HG03280 (cell line): Measurements from ENCODE around the gene MIB2.

Source experiments
- ATAC-seq: cut with Tn5 transposase; IDR thresholded peaks from one replicate; pipeline ENCODE4 v1.9.1; 2021; ENCODE audit warnings: mild to moderate bottlenecking, moderate library complexity; ENCODE audit not compliant: unreplicated experiment

Gene MIB2

DNA sequence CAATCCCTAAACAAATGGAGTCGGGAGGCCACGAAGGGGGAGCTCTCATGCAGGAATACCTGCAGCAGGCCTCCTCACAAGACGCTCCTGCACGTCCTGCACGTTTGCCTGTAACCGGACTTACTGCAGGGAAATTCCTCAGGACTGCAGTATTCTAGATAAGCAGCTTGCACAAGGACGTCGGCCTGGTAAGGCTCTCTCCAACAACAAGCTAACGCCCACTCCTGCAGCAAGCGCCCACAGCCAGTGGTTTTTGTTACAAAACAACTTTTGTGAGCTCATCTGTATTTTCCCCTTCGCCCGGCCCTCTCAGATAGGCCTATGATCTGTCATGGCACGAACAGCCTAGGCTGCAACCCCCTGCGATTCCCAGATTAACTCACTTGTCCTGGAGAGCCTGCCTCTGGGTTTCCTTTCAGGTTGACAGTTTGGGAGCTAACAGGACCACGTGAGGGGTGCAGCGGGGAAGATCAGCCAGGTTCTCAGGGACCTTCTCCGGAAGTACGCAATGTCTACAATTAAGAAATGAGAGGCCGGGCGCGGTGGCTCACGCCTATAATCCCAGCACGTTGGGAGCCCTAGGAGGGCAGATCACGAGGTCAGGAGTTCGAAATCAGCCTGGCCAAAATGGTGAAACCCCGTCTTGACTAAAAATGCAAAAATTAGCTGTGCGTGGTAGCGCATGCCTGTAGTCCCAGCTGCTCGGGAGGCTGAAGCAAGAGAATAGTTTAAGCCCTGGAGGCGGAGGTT, 921 bp upstream of the MIB2 start:
- ATAC-seq = no peak

- ATAC-seq = no peak
Observed at GRCh38 chr1:1614954-1615255, 395 bp upstream of the MIB2 start.

DNA sequence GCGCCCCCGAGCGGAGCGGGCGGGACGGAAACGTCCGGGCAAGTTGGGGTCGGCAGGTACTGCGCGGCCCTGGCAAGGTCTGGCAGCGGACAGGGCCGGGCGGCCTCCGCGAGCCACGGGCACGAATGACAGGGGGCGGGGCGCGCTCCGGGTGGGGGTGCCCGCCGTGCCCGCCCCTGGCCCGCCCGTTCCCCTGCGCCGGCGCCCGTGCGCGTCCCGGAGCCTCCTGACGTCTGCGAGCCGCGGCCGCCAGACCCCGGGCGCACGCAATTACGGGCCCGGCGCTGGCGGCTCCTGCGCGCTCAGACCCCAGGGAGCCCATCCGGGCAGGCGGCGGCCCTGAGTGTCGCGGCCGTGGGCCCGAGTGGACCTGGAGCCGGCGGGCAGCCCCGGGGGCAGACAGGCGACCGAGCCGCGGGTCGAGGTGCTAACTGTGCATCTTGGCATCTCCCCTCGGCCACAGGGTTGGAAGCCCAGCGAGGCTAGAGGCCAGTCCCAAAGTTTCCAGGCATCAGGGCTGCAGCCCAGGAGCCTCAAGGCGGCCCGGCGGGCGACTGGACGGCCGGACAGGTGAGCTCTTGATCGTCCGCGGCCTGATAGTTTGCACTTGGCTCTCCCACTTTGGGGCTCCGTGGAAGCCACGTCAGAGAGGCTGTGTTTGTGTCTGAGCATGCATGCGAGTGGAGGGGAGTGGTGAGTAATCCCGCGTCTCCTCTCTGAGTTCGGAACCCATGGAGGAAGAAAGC, 918 bp downstream of the MIB2 start:
- peak; percentile 22 for ATAC-seq

DNA sequence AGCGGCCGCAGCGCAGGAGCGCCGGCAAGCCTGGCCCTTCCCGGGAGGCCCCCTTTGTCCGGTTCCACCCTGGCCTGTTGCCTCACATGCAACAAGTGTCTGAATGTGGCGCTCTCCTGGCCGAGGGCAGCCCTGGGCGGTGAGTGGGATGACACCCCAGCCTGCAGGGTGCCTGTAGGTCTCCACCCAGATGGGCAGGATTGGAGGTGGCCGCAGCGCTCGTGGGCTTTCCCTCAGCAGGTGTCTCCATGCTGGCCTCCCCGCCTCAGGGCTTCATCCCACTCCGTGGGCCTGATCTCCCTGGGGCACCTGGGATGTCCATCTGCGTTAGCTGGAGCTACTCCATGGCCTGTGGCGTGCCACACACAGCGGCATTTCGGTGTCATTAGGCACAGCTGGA, 1.5 kb downstream of the MIB2 start:
- ATAC-seq = no peak

- no peak for ATAC-seq
Observed at GRCh38 chr1:1617516-1617915, 2.2 kb downstream of the MIB2 start.

- ATAC-seq = no peak
Observed at GRCh38 chr1:1617925-1618324, 2.6 kb downstream of the MIB2 start.

DNA sequence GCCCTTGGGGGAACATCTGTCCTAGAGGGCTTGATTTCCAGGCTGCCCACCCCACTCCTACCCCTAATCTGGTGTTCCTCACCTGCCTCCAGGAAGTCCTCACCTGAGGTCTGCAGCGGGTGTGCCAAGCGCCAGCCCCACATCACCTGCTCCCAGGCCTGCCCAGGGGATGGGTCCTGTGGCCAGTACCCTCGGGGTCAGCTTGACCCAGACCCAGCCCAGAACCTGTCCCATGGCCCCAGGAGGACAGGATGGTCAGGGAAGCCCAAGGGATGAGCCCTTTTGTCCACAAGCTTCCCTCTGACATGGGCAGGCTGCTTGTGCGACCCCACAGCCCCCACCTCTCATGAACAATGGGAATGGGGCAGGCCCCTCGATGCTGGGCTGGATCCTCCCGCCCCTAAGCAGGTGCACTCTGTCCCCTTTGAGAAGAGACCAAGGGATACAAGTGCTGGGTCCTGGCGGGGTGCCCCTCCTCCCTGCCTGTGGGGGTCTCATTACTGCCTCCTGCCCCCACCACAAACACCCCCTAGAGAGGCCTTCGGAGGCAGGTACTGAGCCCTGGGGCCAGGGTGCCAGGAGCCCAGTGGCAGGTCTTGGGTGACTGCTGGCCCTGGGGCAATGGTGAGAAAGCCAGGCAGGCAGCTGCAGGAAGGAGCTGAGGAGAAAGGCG, 3.2 kb downstream of the MIB2 start:
- no peak for ATAC-seq

GRCh38 chr1:1619917-1620361, 4.6 kb downstream of the MIB2 start:
- ATAC-seq = no peak

GRCh38 chr1:1620433-1621139, 5.3 kb downstream of the MIB2 start:
- no peak for ATAC-seq

DNA sequence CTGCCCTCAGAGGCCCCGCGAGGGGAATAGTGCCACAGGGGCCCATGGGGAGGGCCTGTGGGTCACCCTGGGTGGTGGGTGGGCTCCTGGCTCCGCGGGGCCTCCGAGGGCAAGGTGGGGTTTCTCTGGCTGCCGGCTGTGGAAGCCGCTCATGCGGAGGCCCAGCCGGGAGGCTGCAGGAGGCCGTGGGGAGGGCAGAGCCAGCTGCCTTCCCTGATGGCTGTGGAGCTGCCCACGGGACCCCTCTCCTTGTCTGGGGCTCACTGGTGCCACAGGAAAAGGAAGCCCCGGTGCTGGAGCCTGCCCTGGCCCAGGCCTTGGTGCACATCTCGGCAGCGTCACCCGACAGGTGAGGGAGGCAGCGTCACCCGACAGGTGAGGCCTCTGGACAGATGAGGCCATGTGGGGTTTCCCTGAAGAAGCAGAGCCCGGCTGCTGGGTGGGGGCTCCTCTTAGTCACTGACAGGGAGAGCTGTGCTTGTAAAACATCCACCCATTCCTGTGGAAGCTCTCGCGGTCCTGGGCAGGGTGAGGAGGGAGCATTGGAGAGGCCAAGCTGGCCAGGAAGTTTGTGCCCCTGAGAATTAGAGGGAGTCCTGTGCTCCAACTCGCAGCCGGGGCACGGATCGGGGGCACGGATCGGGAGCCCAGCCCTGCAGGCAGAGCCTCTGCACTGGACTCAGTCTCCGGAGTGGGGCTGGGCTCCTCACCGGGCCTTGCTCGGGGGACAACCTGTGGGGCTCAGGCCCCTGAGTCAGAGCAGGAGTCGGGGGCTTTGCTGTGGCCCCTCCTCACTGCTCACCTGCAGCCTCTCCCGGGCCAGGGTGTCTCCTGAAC, 6.1 kb downstream of the MIB2 start:
- no peak for ATAC-seq

DNA sequence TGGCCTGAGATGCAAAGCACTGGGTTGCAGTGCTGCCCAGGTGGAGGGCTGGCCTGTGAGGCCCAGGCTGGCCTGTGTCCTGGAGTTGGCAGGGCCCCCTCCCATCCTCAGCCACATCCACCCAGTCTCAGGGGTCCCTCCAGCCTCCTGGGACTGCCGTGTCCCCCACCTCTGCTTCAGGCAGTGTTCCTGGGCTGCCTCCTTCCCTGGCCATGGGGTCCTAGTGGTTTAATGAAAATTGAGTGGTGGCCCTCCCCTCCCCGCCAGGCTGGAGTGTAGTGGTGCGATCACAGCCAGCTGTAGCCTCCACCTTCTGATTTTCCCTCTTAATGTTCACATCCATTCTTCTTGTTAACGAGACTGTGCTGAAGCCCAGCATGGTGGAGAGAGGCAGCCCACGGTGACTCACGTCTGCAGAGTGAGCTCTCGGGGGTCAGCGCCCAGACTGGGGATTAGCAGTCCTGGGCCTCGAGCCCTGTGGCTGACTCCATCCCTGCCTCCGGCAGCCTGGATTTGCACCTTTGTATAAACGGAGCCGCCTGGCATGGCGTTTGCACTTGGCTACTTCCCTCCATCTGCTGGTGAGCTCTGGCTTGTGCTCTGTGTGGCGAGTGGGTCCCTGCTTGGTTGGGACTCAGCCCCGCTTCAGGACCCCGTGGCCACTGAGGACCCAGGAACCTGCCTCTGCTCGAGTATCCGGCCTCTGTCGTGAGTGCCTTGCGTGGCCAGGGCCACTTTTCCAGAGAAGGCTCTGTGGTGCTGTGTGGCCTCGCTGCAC, 6.9 kb downstream of the MIB2 start:
- no peak for ATAC-seq

- ATAC-seq = no peak
Observed at GRCh38 chr1:1622788-1623094, 7.4 kb downstream of the MIB2 start.

DNA sequence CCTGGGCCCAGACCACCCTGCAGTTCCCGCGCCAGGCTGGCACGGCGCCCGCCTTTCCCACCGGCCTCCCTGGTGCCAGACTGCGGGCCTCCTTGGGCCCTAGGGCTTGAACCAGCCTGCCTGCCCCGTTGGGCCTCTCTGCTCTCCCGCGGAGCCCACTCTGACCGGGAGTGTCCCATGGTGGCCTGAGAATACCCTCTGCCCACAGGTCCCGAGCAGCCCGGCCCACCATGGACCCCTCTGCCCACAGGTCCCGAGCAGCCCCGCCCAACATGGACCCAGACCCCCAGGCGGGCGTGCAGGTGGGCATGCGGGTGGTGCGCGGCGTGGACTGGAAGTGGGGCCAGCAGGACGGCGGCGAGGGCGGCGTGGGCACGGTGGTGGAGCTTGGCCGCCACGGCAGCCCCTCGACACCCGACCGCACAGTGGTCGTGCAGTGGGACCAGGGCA, 7.9 kb downstream of the MIB2 start:
- no peak for ATAC-seq

DNA sequence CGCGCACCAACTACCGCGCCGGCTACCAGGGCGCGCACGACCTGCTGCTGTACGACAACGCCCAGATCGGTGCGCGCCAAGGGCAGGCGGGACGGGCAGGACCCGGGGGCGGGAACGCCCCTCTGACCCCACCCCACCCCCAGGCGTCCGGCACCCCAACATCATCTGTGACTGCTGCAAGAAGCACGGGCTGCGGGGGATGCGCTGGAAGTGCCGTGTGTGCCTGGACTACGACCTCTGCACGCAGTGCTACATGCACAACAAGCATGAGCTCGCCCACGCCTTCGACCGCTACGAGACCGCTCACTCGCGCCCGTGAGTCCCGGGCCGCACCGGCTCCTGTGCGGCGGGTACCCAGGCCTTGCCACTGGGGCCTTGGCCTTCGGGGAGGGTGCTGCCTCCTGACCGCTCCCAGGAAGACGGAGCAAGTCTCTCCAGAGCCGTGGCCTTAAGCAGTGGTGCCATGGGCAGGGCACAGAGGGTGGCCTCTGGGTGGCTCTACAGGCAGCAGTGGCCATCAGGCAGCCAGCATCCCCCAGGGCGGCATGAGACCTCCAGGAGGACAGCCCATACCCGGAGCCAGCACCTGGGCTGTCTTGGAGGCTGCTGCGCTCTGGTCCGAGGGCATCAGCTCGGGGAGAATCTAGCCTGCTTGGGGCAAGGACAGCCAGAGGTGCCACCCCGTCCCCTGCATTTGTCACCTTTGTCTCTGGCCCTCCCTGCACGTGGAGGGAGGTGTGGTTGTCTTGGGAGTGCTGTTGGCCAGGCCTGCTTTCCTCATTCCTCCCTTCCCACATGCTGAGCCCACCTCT, 8.5 kb downstream of the MIB2 start:
- no peak for ATAC-seq

DNA sequence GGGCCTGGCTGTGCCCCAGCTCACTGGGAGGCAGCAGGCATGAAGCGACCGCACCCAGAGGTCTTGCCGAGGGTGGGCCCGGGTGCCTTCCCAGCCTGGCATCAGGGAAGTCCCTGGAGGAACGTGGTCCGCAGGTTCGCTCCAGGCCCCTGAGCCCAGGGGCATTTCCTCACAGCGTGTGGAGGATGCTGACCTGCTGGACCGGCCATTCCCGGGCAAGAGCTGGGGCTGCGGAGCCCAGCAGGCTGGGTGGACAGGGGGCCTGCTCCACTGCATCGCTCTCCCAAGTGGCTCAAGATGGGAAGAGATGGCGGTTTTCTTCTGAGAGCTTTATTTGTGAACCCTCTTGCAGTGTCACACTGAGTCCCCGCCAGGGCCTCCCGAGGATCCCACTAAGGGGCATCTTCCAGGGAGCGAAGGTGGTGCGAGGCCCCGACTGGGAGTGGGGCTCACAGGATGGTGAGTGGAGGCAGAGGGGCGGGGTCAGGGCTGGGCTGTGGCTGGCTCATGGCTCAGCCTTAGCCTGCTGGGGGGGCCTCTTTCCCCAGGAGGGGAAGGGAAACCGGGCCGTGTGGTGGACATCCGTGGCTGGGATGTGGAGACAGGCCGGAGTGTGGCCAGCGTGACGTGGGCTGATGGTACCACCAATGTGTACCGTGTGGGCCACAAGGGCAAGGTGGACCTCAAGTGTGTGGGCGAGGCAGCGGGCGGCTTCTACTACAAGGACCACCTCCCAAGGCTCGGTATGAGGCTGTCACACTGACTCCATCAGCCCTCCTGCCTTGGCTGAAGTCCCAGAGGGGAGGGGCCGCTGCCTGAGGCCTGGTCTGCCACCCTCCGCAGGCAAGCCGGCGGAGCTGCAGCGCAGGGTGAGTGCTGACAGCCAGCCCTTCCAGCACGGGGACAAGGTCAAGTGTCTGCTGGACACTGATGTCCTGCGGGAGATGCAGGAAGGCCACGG, 9.4 kb downstream of the MIB2 start:
- no peak for ATAC-seq

- ATAC-seq = no peak
Observed at GRCh38 chr1:1625404-1625775, 10.1 kb downstream of the MIB2 start.

- no peak for ATAC-seq
Observed at GRCh38 chr1:1625824-1626206, 10.5 kb downstream of the MIB2 start.
